Measurements from ENCODE around the gene GRK5.

Gene GRK5

GRCh38 chr10:119326167-119326566 is 118.8 kb downstream of the GRK5 start:
- no peak for TF ChIP-seq CTCF (conservative IDR thresholded peaks at IDR 0.05)

GRCh38 chr10:119327096-119327745 is 119.8 kb downstream of the GRK5 start:
- H3K27ac ChIP-seq, result no peak overlapping the region
- no peak for TF ChIP-seq CTCF (conservative IDR thresholded peaks at IDR 0.05)

More at GRCh38 chr10:119326167-119326566, 118.8 kb downstream of the GRK5 start:
- no peak overlapping the region for H3K27ac ChIP-seq

GRCh38 chr10:119328223-119328622 is 120.9 kb downstream of the GRK5 start:
- TF ChIP-seq CTCF (conservative IDR thresholded peaks at IDR 0.05), result no peak
- H3K27ac ChIP-seq, result no peak overlapping the region

GRCh38 chr10:119330342-119330741 is 123.0 kb downstream of the GRK5 start:
- no peak overlapping the region for H3K27ac ChIP-seq
- no peak for TF ChIP-seq CTCF (conservative IDR thresholded peaks at IDR 0.05)

GRCh38 chr10:119331061-119331460 is 123.7 kb downstream of the GRK5 start:
- TF ChIP-seq CTCF (conservative IDR thresholded peaks at IDR 0.05), result no peak
- H3K27ac ChIP-seq, result no peak overlapping the region

GRCh38 chr10:119333146-119333792 is 125.9 kb downstream of the GRK5 start:
- H3K27ac ChIP-seq, result no peak overlapping the region
- no peak for TF ChIP-seq CTCF (conservative IDR thresholded peaks at IDR 0.05)

GRCh38 chr10:119335671-119336353 is 128.4 kb downstream of the GRK5 start:
- no peak for TF ChIP-seq CTCF (conservative IDR thresholded peaks at IDR 0.05)
- no peak overlapping the region for H3K27ac ChIP-seq
